NCI-H524 treated with DMSO at 0.1 percent for 48 hours (cell line): ENCODE measurements around the gene HBA2.
"Not testable (repeated sequence)": the region's sequence is repeated elsewhere in the genome, so short reads cannot be mapped to it uniquely, and the experiment has no call there.

Experiments
- DNase-seq: peaks from one replicate; lab custom pipeline; 2025; lab: John Stamatoyannopoulos, UW

Gene HBA2

GRCh38 chr16:194516-194915 lies 21.8 kb downstream of the HBA2 start:
- DNase-seq, result no peak

- no peak for DNase-seq
These were observed 27.7 kb downstream of the HBA2 start for GRCh38 chr16:200388-200787.

GRCh38 chr16:203246-203645 lies 30.6 kb downstream of the HBA2 start:
- DNase-seq, result no peak

- DNase-seq, result not testable (repeated sequence)
These were observed 31.4 kb downstream of the HBA2 start for GRCh38 chr16:204046-204445.

- not testable (repeated sequence) for DNase-seq
These were observed 36.7 kb downstream of the HBA2 start for GRCh38 chr16:209359-209758.

- not testable (repeated sequence) for DNase-seq
These were observed 39.0 kb downstream of the HBA2 start for GRCh38 chr16:211631-212180.

- DNase-seq, result no peak
These were observed 40.3 kb downstream of the HBA2 start for GRCh38 chr16:212999-213398.

- no peak for DNase-seq
These were observed 47.3 kb downstream of the HBA2 start for GRCh38 chr16:220021-220420.
